GM19463 (cell line): ENCODE measurements around the gene TNFRSF25.

Experiments used
- ATAC-seq: cut with Tn5 transposase; IDR thresholded peaks from one replicate; pipeline ENCODE4 v1.9.1; 2021; ENCODE audit warnings: mild to moderate bottlenecking, moderate library complexity; ENCODE audit not compliant: unreplicated experiment

Gene TNFRSF25

DNA sequence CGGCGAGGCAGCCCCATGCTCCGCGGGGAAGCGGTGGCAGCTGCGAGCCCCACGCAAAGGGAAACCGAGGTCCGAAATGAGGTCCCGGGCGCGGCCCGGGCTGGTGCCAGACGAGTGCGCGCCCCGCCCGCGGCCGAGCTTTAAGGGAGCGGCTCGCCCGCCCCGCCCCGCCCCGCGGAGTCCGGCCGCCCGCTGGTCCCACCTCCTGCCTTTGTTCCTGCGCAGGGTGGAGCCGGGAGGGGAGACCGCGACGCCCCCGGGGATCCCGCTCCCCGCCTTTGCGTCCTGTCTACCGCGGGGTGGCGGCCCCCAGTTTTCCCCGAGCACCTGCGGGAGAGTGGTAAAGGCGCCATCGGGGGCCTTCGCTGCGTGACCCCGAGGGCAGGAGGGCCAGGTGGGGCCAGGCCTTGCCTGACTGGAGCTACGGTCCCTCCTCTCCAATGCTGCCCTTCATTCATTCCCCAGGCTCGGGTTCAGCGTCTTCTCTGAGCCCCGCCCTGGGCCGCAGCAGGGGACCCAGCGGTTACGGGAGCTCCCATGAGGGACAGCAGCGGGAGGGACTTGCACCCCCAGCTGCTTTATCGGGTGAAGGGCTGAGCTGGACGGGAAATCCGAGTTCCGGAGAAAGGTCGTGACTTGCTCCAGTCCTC, 46.0 kb downstream of the TNFRSF25 start, which contains the start of gene HES2:
HES2 (minus strand) TSS at position 116 of the 650 bp plus-strand sequence; CDS start at position 17, 99 bp downstream.
- no peak for ATAC-seq

DNA sequence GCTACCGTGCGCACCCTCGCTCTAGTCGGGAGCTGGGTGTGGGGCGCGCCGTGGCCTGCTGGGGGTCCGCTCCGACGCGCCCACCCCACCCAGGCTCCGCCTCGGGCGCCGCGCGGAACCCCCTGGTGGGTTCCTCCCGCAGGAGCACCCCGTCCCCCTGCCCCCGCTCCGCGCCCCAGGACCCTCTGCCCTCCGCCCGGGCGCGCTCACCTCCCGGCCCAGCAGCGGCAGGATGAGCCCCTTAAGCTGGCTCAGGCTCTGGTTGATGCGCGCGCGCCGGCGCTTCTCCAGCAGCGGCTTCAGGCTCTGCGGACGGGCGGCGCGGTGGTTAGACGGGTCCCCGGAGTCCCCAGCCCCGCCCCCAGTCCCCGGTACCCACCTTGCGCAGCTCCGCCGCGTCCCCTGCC, 46.6 kb downstream of the TNFRSF25 start:
- ATAC-seq, result no peak

DNA sequence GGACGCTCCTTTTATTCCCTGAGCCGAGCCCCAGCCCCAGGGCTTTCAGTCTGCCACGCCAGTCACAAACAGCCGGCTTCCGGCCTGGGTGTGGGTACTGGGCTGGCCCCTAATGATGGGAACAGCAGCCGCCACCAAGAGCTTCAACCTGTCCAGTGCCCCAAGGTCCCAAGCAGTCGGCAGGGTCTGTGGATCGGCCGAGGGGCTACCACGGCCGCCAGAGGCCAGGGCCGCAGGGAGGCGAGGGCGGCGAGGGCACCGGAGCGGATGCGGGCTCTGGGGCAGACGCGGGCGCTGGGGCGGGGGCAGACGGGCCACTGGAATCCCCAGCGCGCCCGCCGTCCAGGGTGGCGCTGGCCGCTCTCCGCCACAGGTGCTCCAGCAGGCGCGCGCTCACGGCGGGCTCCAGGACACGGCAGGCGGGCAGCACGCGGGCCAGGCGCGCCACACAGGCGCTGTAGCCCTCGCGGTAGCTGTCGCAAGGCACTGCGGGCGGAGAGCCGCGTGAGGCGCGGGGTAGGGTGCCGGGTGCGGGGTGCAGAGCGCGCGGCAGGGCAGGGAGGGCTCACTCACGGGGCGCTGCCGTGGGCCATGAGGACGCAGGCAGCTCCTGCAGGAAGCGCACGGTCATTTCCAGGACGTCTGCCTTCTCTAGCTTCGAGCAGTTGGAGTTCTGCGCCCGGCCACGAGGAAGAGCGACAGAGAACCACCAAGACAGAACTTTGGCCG, 47.1 kb downstream of the TNFRSF25 start:
- ATAC-seq, result no peak

DNA sequence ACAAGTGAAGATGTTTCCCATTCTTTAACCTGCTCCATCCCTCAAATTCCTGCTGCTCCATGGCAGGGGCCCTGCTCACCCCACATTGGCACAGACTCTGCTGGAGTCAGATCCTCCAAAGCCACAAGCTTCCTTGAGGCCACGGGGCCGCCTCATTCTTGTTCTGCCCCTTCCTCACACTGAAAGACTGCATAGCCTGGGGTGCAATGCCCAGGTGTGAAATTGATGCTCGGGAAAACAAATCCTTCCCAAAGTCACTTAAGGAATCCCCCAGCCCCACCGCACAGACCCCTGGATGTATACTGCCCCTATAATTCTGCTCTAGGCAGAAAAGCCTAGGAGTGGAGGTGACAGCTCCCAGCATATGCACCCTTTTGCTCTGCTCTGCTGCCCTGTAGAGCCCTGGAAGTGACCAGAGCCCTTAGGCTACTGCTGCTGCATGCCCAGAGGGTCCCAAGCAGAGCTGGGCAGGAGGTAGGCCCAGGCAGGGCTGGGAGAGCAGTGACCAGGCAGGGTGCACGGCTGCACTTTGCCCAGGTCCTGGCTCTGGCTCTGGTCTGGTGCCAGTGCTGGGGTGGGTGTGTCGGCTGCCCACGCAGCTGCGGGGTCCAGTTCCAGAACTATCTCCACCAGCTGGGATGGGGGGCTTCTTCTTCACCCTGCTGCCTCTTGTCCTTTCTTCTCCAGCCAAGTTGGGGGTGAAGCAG, 47.9 kb downstream of the TNFRSF25 start:
- no peak for ATAC-seq

DNA sequence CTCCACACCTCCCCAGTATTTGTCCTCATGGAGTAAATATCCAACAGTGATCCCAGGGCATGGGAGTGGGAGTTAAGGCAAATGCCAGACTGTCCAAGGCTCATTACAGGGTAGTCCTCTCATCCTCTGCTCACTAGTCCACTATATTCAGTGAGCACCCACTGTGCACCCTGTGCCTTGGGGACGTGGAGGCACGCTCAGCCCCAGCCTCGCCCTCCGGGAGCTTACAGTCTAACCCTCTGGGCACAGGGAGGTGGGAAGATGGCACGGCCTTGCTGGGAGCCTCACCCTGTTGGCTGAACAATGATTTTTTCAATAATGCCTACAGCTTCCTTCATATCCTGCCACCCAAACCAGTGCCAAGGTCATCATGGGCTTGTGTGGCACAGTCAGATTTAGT, 49.1 kb downstream of the TNFRSF25 start:
- no peak for ATAC-seq

DNA sequence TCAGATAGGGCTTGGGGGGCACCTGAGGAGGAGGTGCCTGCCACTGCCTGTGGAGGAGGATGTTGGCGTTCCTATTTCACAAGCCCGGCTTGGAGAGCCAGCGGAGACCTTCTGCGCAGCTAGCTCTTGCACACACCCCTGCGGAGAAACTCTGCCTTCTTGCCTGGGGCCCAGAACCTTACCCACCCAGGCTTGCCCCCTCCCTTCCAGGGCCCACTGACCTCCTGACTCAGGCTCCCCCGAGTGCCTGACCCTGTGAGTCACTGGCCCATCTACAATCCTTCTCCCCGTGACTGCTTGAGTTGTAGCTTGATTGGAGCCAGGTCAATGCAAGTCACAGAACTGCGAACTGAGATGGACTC, 49.7 kb downstream of the TNFRSF25 start:
- ATAC-seq, result no peak

DNA sequence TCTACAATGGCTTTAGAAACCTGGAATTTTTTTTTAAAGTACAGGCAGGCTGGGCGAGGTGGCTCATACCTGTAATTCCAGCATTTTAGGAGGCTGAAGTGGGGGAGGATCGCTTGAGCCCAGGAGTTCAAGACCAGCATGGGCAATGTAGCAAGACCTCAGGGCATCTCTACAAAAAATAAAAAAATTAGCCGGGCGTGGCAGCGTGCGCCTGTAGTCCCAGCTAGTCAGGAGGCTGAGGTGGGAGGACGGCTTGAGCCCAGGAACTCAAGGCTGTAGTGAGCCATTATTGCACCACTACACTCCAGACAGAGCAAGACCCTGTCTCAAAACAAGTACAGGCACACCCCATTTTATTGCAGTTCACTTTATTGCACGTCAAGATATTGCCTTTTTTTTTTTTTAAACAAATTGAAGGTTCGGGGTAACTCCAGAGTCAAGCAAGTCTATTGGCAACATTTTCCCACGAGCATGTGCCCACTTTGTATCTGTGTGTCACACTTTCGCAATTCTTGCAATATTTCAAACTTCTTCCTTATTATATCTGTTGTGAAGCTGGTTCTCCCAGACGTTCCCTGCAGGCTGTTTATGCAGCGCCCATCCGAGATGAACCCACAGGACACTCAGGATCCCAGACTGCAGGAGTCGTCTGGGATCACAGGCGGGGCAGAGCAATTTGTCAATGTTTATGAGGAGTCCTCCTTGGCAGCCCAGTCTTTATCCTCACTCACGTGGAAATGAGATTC, 50.9 kb downstream of the TNFRSF25 start:
- no peak for ATAC-seq

DNA sequence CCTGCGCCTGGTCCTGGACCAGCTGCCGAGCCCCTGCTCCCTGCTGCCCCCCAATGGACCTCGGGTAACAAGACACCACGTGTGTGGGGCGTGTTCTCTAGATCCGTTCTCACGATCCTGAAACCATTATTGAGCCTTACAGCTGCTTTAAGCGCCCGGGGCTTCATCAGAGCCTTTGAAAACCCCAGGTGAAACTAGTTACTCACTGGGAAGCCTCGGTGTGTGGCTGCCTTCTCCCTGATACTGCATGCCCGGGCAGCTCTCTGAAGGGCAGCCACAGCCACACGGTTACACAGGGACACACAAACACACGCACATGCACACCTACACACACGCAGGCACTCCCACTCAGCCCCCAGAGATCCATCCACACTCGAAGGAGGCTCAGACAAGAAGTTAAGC, 51.5 kb downstream of the TNFRSF25 start:
- ATAC-seq, result peak; percentile 86

DNA sequence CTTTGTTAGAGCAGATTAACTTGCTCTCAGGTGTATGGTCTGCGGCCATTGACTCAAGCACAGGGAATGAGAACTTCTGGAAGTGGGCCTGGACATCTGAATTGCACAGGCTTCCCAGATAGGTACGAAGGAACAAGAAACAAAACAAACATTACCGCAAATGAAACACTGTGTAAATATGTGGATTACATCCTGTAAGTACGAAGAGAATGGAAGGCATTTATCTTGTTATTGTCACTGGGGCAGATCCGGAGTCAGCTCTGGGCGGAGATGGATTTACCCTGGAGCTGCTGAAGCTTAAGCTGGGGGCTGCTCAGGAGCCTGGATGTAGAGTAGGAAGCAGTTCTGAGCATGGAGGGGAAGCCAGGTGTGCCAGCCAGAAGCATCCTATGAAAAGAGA, 53.1 kb downstream of the TNFRSF25 start:
- ATAC-seq, result no peak
